GM19438 (cell line): ENCODE results near the gene TFF1.

ENCODE experiments used
- ATAC-seq: cut with Tn5 transposase; IDR thresholded peaks from one replicate; pipeline ENCODE4 v1.9.1; 2021; ENCODE audit warnings: low read depth; ENCODE audit not compliant: unreplicated experiment

Gene TFF1

DNA sequence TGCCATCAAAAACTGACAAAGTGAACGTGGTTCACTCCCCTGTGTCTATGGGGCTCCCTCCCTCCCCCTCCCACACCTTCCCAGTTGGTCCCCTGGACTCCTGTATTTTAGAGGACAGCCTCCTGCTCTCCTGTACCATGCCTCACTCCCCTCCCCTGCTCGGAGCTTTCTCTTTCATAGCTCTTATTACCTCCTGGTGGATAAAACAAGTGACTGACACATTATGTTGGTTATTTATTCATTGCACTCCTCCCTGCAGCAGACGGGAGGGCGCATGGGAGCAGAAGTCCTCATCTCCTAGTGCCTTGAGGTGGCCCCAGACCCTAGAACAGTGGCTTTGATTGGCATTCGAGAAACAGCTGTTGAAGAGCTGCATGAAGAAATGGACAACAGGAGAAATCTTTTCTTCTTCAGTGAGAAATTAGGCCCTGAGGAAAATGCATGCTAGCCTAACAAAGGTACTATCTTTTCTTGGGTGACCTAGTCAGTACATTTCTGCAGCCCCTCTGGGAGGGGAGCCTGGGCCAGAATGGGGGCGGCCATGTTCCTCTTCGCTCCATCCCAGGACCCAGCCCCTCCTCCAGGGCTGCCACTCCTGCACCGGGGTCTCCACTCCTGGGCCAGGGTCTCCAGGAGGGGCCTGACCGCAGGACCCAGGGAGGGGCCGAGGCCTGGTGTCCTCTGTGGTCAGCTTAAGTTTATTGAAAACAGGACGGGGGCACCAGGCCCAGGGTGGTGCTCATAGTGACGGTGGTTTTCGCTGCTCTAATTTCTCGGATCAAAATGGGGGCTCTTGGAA, 1.2 kb upstream of the TFF1 start:
- ATAC-seq, result no peak

GRCh38 chr21:42365770-42366169, 565 bp downstream of the TFF1 start:
- ATAC-seq, result no peak

- ATAC-seq, result no peak
These were observed 1.9 kb downstream of the TFF1 start for GRCh38 chr21:42364304-42364865.

- ATAC-seq, result no peak
These were observed 3.0 kb downstream of the TFF1 start for GRCh38 chr21:42363312-42363711.

- ATAC-seq, result no peak
These were observed 3.6 kb downstream of the TFF1 start for GRCh38 chr21:42362700-42363099.

- no peak for ATAC-seq
These were observed 4.1 kb downstream of the TFF1 start for GRCh38 chr21:42362198-42362597.

- ATAC-seq, result no peak
These were observed 5.0 kb downstream of the TFF1 start for GRCh38 chr21:42361286-42361685.

DNA sequence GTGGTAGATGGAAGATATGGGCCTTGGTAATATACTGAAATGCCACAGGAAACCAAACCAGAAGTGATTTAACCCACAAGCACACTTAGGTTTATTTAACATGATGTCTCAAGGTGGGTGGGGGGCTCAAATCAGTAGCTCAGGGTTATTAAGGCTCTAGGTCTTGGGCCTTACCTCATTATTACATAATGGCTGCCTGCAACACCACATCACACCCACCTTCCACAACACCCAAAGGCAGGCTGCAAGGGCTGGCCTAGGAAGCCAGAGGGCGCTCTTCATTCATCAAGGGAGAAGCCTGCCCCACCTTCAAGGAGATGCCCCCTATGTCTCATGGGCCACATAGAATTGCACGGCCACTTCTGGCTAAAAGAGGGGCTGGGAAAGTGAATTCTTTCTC, 6.0 kb downstream of the TFF1 start:
- no peak for ATAC-seq

DNA sequence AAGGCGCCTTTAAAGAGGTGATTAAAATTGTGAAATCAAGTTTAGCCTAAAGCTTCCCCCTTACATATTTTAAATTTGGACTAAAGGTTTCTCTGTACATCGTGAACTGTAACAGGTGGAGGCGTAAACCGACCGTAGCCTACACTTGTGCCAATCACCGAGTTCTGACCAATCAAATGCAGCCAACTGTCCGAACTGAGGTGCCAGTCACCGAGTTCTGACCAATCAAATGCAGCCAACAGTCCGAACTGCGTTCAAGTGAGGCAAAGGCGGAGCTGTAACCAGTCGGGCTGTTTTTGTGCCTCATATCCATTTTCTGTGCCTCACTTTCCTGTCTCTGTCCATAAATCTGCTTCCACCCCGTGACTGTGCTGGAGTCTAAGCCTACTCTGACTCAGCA, 7.4 kb downstream of the TFF1 start:
- ATAC-seq, result no peak

DNA sequence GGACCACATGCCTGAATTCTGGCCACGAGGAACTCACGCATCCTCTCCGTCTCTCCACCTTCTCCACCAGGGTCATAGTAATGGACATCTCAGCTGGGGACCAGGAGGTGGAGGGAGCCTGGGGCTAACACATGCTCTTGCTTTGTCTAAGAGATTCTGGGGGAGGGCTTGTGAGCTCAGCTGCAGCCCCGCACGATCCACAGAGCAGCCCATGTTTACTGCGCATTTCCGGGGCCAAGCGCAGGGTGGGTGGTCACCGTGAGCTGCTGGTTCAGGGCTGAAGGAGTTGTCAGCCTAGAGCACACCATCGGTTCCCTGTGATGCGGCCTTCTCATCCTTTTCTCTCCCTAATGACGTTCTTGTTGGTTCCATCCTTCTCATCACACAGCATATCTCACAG, 8.1 kb downstream of the TFF1 start:
- no peak for ATAC-seq

DNA sequence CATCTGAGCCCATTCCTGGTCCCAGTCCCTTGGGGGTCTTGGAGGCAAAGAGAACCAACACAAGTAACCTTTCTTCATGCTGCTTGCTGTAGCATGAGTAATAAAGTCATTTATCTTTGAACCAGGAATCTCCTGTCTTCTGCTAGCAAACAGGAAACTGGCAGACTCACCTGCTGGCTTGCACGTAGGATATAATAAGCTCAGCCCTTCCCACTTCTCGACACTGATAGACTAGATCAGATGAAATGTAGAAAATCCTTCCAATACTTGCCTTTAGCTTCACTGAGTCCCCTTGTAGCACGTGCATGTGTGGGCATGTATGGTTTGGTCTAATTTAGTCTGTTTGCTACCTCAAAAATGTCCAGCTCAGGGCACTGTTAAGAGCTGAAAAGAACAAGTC, 9.0 kb downstream of the TFF1 start:
- ATAC-seq, result no peak

GRCh38 chr21:42356650-42357049, 9.7 kb downstream of the TFF1 start:
- no peak for ATAC-seq

- no peak for ATAC-seq
These were observed 10.3 kb downstream of the TFF1 start for GRCh38 chr21:42356046-42356445.

DNA sequence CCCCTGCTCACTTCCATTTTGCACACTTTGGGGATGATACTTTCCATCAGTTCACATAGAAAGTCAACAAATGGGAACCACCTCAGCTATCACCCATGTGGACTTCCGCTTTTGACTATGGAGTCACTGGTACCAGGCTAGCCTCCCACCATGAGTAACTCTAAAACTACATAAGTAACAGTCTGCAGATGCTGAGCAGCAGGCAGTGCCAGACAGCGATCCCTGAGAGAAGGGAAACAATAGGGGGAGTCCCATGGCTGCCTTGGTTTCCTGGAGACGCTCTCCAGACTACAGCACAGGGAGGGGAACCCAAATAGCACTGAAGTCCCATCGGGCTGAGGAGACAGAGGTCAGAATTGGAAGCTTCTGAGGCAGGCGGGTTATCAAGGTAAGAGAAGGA, 12.7 kb downstream of the TFF1 start:
- ATAC-seq, result no peak

DNA sequence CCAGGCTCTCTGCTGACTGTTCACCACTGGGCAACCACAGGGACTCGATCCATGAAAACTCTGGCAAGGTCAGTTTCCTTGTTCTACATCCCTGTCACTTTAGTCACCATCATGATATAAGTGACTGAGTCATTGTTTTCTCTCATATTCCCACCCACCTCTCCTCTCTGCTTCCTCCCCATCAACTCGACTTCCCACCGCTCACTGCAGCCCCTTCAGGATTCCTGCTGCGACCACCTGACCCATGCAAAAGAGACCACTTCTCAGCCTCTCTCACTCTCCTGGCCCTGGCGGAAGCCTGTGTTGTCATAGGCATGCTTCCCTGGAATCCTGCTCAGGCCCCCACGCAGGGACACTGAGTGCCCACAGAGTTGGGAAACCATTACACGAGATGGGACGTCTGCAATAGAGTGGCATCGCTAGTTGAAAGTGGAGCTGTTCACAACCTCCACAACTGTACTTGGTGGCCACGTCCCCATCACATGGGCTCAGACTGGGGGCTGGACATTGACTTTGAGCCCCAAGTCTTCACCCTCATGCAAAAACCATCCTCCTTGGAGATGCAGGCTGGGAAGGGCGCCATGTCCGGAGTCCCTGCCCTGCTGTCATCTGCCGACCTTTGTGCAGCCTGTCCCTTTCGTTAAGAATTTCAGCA, 13.8 kb downstream of the TFF1 start:
- no peak for ATAC-seq

GRCh38 chr21:42351626-42352440, 14.5 kb downstream of the TFF1 start:
- ATAC-seq, result no peak

DNA sequence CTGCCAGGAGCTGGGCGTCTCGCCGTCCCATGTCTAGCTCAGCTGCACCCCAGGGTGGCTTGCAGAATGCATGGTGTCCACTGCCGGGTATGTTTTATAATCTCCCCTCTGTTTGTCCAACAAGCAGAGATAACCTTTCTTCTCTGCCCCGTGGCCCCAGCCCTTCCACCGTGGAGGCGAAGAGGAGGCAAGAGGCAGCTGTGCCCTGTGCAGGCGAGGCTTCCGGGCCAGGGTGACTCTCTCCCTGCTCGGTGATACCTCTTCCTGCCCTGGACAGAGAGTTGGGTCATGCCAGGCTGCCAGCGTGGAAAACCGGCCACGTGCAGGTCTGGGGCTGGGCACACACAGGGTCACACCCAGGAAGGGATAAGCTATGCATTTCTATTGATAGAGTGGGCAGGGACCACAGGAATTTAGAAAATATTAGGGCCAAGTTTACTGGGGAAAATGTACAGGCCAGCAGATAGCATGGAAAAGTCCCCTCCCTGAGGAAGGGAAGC, 15.4 kb downstream of the TFF1 start, which contains the start of gene TFF2:
TSS of gene TFF2 (minus strand) at position 68 of the 500 bp plus-strand sequence. CDS start at position 31, 37 bp downstream.
- no peak for ATAC-seq

DNA sequence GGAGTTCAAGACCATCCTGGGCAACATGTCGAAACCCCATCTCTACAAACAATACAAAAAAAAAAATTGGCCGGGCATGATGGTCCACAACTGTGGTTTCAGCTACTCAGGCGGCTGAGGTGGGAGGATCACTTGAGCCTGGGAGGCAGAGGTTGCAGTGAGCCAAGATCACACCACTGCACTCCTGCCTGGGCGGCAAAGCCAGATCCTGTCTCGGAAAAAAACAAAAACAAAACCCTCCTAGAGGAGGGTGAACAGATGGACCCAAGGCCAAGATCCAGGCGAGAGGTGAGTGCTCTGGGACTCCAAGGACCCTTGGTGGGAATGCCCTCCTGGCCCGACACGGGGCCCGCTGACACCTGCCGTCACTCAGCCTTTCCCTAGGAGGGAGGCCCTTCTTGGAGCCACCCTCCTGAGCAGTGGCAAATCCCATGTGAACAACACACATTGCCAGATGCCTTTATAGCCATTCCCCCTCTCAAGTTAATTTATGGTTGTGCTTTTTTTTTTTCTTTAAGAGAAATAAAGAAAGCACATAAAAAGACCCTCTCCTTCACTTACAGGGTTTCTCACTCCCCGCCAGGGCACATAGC, 15.9 kb downstream of the TFF1 start:
- ATAC-seq, result no peak

DNA sequence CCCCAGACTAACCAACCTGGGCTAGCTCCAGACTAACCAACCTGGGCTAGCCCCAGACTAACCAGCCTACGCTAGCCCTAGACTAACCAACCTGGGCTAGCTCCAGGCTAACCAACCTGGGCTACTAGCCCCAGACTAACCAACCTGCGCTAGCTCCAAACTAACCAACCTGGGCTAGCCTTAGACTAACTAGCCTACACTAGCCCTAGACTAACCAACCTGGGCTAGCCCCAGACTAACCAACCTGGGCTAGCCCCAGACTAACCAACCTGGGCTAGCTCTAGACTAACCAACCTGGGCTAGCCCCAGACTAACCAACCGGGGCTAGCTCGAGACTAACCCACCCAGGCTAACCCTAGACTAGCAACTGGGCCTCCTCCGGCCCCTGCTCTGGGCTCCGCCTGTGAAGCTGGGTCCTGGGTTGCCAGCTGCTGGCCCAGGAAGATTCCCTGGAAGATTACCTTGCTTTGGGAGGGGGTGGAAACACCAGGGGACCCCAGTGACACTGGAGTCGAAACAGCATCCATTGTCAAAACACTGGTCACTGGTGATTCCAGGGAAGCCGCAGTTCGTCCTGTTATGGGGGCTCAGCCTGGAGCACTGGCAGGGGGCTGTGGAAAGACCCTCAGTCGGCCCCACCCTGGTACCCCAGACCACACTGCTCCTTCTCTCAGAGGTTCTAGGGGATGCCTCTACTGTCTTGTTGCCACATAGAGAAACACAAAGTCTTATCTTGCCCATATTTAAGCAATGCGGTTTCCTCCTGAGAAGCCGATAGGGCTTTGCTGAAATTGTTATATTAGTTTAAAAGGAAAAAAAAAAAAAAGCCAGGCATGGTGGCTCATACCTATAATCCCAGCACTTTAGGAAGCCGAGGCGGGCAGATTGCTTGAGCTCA, 16.7 kb downstream of the TFF1 start:
- no peak for ATAC-seq
